ENCODE measurements around the gene LHPP.

- no peak for TF ChIP-seq CTCF (conservative IDR thresholded peaks at IDR 0.05 in 1 of 2, IDR thresholded peaks at IDR 0.05 in 1 of 2; ENCODE audit: low read depth in 1 of 2, low read length in 2 of 2)
- TF ChIP-seq EZH2 (IDR thresholded peaks at IDR 0.05; ENCODE audit: low read length, missing control alignments) = peak; percentile 97
Observed at GRCh38 chr10:124447751-124448466, 13.7 kb upstream of the LHPP start.
